K562 (cell line): ENCODE data around the gene KMT5B. TPM values are rescaled to one million over a fixed set of nuclear protein-coding genes. Genes with fewer than 3 reads are reported as not detected.

Source experiments
- ATAC-seq: fragments of 200-7000 bp; cut with Tn5 transposase; 3 replicates; pipeline ENCODE4 v1.9.1; 2020; ENCODE audit warnings: moderate library complexity
- BruUV-seq: library from RNA; stranded (reverse); fragments of 400-500 nt; replicated peaks from 2 replicates; lab custom pipeline; 2021; lab: Mats Ljungman, UMichigan
- CTCF ChIA-PET: fragments of 300-600 bp; formaldehyde crosslinking; extraction: SDS; loops from one replicate; lab custom pipeline; 2021; ENCODE audit warnings: low intra/inter-chr PET ratio; lab: Yijun Ruan, JAX
- POLR2A ChIA-PET: fragments of 300-600, 350-650 bp; sonication (Branson Sonifier 250); formaldehyde crosslinking; extraction: SDS; loops from one replicate; lab custom pipeline; 2021; ENCODE audit warnings: antibody characterized with exemption, inconsistent platforms; lab: Yijun Ruan, JAX
- DNase-seq, 4 experiments: peaks; one replicate each; pipeline versions ENCODE4 v3.0.0 to v3.0.0-alpha.2; 2011 to 2018; ENCODE audit warnings: low spot score in 3 of 4, mixed read lengths in 3 of 4; ENCODE audit errors: extremely low read depth in 1 of 4
- FAIRE-seq: peaks from 2 replicates; lab custom pipeline; 2011; peaks lifted over from hg19 to GRCh38; lab: Jason Lieb, UNC
- H2AFZ ChIP-seq: 2 replicates; pipeline ENCODE4 v1.6.0; 2011; ENCODE audit warnings: low read depth, low read length, control low read depth, inconsistent platforms
- H3K27ac ChIP-seq: fragments of 200-600 bp; 3 replicates; pipeline ENCODE4 v1.8.0; 2011; ENCODE audit warnings: low read depth, mild to moderate bottlenecking, control low read depth, inconsistent platforms, low read length, moderate library complexity, mixed read lengths; ENCODE audit errors: extremely low read depth
- H3K27me3 ChIP-seq, 2 experiments: fragments of 300-600 bp in 1 of 2; 2 replicates in 1 of 2; 3 replicates in 1 of 2; pipeline versions ENCODE4 v1.6.0 to v1.8.0; 2011; ENCODE audit warnings: inconsistent platforms in 2 of 2, low read length in 2 of 2, mild to moderate bottlenecking in 1 of 2, mixed read lengths in 1 of 2, moderate library complexity in 1 of 2; ENCODE audit not compliant: control insufficient read depth in 2 of 2, insufficient read depth in 2 of 2
- H3K36me3 ChIP-seq: fragments of 300-600 bp; 3 replicates; pipeline ENCODE4 v1.8.0; 2011; ENCODE audit warnings: mild to moderate bottlenecking, low read length, inconsistent platforms; ENCODE audit not compliant: control insufficient read depth, insufficient read depth
- H3K4me1 ChIP-seq, 2 experiments: fragments of 200-600 bp in 1 of 2; replicated peaks in 1 of 2; 2 replicates in 1 of 2; 3 replicates in 1 of 2; pipeline versions ENCODE4 v1.5.1 to v1.8.0; 2011; ENCODE audit warnings: inconsistent platforms in 2 of 2, low read length in 2 of 2, mild to moderate bottlenecking in 1 of 2, mixed read lengths in 1 of 2, moderate library complexity in 1 of 2; ENCODE audit not compliant: control insufficient read depth in 2 of 2, insufficient read depth in 2 of 2
- H3K4me2 ChIP-seq: 2 replicates; pipeline ENCODE4 v1.6.1; 2011; ENCODE audit warnings: low read length, control low read depth, inconsistent platforms, mixed read lengths; ENCODE audit not compliant: insufficient read depth
- H3K4me3 ChIP-seq: fragments of 200-600 bp; sonication (generic), shearing (Covaris generic); 2 replicates; pipeline ENCODE4 v1.5.1; 2016; ENCODE audit warnings: control low read depth, inconsistent platforms
- H3K79me2 ChIP-seq: fragments of 200-600 bp; 3 replicates; pipeline ENCODE4 v1.8.0; 2011; ENCODE audit warnings: low read length, inconsistent platforms; ENCODE audit not compliant: control insufficient read depth, insufficient read depth
- H3K9ac ChIP-seq, 2 experiments: 2 replicates each; pipeline versions ENCODE4 v1.6.0 to v1.6.1; 2011; ENCODE audit warnings: low read depth in 2 of 2, low read length in 2 of 2, control low read depth in 1 of 2, inconsistent platforms in 1 of 2, mild to moderate bottlenecking in 1 of 2, mixed read lengths in 1 of 2; ENCODE audit not compliant: insufficient read depth in 1 of 2
- H3K9me1 ChIP-seq: one replicate; pipeline ENCODE4 v1.6.0; 2011; ENCODE audit warnings: inconsistent platforms, mild to moderate bottlenecking, low read length, moderate library complexity; ENCODE audit not compliant: control insufficient read depth, insufficient read depth
- H3K9me3 ChIP-seq: replicated peaks from 2 replicates; pipeline ENCODE4 v1.5.1; 2011; ENCODE audit warnings: low read depth, low read length, inconsistent platforms; ENCODE audit not compliant: control insufficient read depth, insufficient read depth
- H4K20me1 ChIP-seq: replicated peaks from 2 replicates; pipeline ENCODE4 v1.6.1; 2011; ENCODE audit warnings: low read length, inconsistent platforms, mixed read lengths; ENCODE audit not compliant: control insufficient read depth, insufficient read depth
- ARID3B ChIP-seq: fragments of 250-450 bp; sonication (Bioruptor Pico); IDR thresholded peaks from 2 replicates; pipeline ENCODE4 v1.4.0; 2020; ENCODE audit warnings: borderline replicate concordance
- CSDE1 ChIP-seq, 2 experiments: fragments of 450-650 bp; IDR thresholded peaks; 2 replicates each; pipeline ENCODE4 v1.6.1; 2016; ENCODE audit warnings: mild to moderate bottlenecking in 1 of 2
- KLF6 ChIP-seq: fragments of 250-450 bp; sonication (Bioruptor Pico); IDR thresholded peaks from 2 replicates; pipeline ENCODE4 v1.4.0; 2020; ENCODE audit warnings: mild to moderate bottlenecking, moderate library complexity, borderline replicate concordance
- OTX1 ChIP-seq: fragments of 450-650 bp; formaldehyde crosslinking; IDR thresholded peaks from 2 replicates; pipeline ENCODE4 v1.4.0; 2022; ENCODE audit warnings: mild to moderate bottlenecking
- POLR3G ChIP-seq: IDR thresholded peaks from 2 replicates; pipeline ENCODE4 v1.6.1; 2011; ENCODE audit not compliant: insufficient read length, insufficient replicate concordance; ENCODE audit errors: extremely low read depth
- SMAD3 ChIP-seq: fragments of 450-650 bp; formaldehyde crosslinking; conservative IDR thresholded peaks from 2 replicates; pipeline ENCODE4 v1.4.0; 2020; ENCODE audit warnings: mild to moderate bottlenecking
- SRF ChIP-seq, 2 experiments: fragments of 250-450, 450-650 bp in 1 of 2; sonication (Bioruptor Pico) in 1 of 2; sonication (generic) in 1 of 2; formaldehyde crosslinking; IDR thresholded peaks; 2 replicates each; pipeline versions ENCODE4 v1.5.0 to v1.5.1; 2020 to 2022; ENCODE audit warnings: mild to moderate bottlenecking in 1 of 2, missing genetic modification reagents in 1 of 2
- TFE3 ChIP-seq: fragments of 450-650 bp; formaldehyde crosslinking; IDR thresholded peaks from 2 replicates; pipeline ENCODE4 v1.4.0; 2020; ENCODE audit warnings: mild to moderate bottlenecking, mixed read lengths
- ZNF12 ChIP-seq: sonication (generic); formaldehyde crosslinking; IDR thresholded peaks from 2 replicates; pipeline ENCODE4 v1.4.0; 2020; ENCODE audit warnings: mild to moderate bottlenecking, missing genetic modification reagents
- WGBS: fragments of 100-300 bp; shearing (Covaris generic); methylation state at CpG from one replicate; pipeline ENCODE4 v1.1.6; 2016; ENCODE audit warnings: low coverage, mixed read lengths; ENCODE audit not compliant: insufficient coverage; ENCODE audit errors: missing lambda C conversion rate; 5-methylcytosine and 5-hydroxymethylcytosine counted together
- in situ Hi-C: fragments of 300-500 bp; cut with MboI; formaldehyde crosslinking; loops from 4 replicates; pipeline ENCODE4 v1.15.0; 2018; ENCODE audit warnings: inconsistent platforms, mixed read lengths
- intact Hi-C: fragments of 100-400 bp; cut with micrococcal nuclease; formaldehyde crosslinking; loops from 2 replicates; pipeline ENCODE4 v1.14.2; 2022
- polyA plus RNA-seq, 8 experiments: library from polyadenylated mRNA; depleted of rRNA in 4 of 8; stranded (reverse) in 5 of 8; unstranded in 3 of 8; fragments of >200 nt; fragmentation: Nextera tagmentation in 2 of 8; fragmentation: Illumina TruSeq in 1 of 8; extraction: Ambion mirVana in 2 of 8; extraction: Trizol in 1 of 8; gene quantifications; 2 replicates each; pipeline versions ENCODE4 v1.2.1 to v1.2.3, GENCODE V29; 2011 to 2014; ENCODE audit warnings: inconsistent platforms in 1 of 8, missing spikeins in 1 of 8
- total RNA-seq, 7 experiments: library from RNA; depleted of rRNA in 6 of 7; stranded (reverse); fragments of >200 nt in 6 of 7; fragmentation: Illumina TruSeq in 2 of 7; extraction: Trizol in 2 of 7; gene quantifications; 2 replicates each; pipeline versions ENCODE4 v1.2.1 to v1.2.3, GENCODE V29; 2011 to 2021; ENCODE audit warnings: low replicate concordance in 1 of 7

The KMT5B gene
- total and polyA plus RNA-seq, 9 of the 15 experiments (the other 6 are each of a cell fraction or from before 2014, with no cell fraction given) = 7.3 to 27.3 (median 20.9) TPM

- H3K4me2 ChIP-seq = no peak overlapping the region
- BruUV-seq = no TSS peak
- in situ Hi-C loops = no loop called here
- no peak for DNase-seq
- H3K79me2 ChIP-seq = no peaks in the 10 kb centered on the region
- H3K27ac ChIP-seq = no peak overlapping the region
- no peak for FAIRE-seq
- no peak overlapping the region for H3K9ac ChIP-seq
- CTCF ChIA-PET = no interaction called here
- H3K9me1 ChIP-seq = no peaks in the 10 kb centered on the region
- H3K9me3 ChIP-seq = no peaks in the 10 kb centered on the region
- no peak for TF ChIP-seq POLR3G
- TF ChIP-seq SRF (CRISPR knock-in tag; IDR thresholded peaks at IDR 0.05) = no peak
- TF ChIP-seq ARID3B (CRISPR knock-in tag) = no peak
- TF ChIP-seq CSDE1 (IDR thresholded peaks at IDR 0.05) = no peak
- TF ChIP-seq OTX1 (CRISPR knock-in tag) = no peak
- TF ChIP-seq ZNF12 (CRISPR knock-in tag) = peak; percentile 90; the same call in 1 of the 2 replicates
- TF ChIP-seq SMAD3 (CRISPR knock-in tag) = no peak
- TF ChIP-seq KLF6 = no peak
- no peak for TF ChIP-seq TFE3
- H3K27me3 ChIP-seq = no peaks in the 10 kb centered on the region
- H2AFZ ChIP-seq = no peak overlapping the region
- intact Hi-C loops = no loop called here
- ATAC-seq = no peak
- peaks cover 6 to 16% of the 10 kb centered on the region in 2 experiments for H3K4me1 ChIP-seq
- 55% methylated on average over 1 of the region's 1 CpG for WGBS
- H3K4me3 ChIP-seq = no peak overlapping the region
- no peaks in the 10 kb centered on the region for H3K36me3 ChIP-seq
- POLR2A ChIA-PET = interaction anchor here (0.6 kb wide), 1 partner anchor 12 kb away, joined by 5 read pairs; no protein-coding TSS in a partner anchor
- H4K20me1 ChIP-seq = no peaks in the 10 kb centered on the region
These were observed 83.0 kb downstream of the KMT5B start for GRCh38 chr11:68130121-68130520.
